Ovary (tissue), 3 donors: ENCODE measurements around the gene YBX2.

Source experiments
- EP300 ChIP-seq: sonication (generic); formaldehyde crosslinking; IDR thresholded peaks from one replicate; pipeline ENCODE4 v1.6.1; 2017; ENCODE audit warnings: antibody characterized with exemption
- POLR2A ChIP-seq: fragments of 450-650 bp; IDR thresholded peaks from one replicate; pipeline ENCODE4 v1.6.1; 2017; ENCODE audit warnings: antibody characterized with exemption, mild to moderate bottlenecking, moderate library complexity
- TF ChIP-seq, protein P1 (sequence below), 3 donors: fragments of 450-650 bp in 2 of 3; fragments of 200-600 bp in 1 of 3; IDR thresholded peaks; one replicate each; pipeline versions ENCODE4 v1.5.1 to v1.8.0; 2016 to 2022; ENCODE audit warnings: antibody characterized with exemption in 3 of 3, mild to moderate bottlenecking in 1 of 3
- donor health status: DM: no; HTN: no; CAD: no.

- TF ChIP-seq, protein P1, sequence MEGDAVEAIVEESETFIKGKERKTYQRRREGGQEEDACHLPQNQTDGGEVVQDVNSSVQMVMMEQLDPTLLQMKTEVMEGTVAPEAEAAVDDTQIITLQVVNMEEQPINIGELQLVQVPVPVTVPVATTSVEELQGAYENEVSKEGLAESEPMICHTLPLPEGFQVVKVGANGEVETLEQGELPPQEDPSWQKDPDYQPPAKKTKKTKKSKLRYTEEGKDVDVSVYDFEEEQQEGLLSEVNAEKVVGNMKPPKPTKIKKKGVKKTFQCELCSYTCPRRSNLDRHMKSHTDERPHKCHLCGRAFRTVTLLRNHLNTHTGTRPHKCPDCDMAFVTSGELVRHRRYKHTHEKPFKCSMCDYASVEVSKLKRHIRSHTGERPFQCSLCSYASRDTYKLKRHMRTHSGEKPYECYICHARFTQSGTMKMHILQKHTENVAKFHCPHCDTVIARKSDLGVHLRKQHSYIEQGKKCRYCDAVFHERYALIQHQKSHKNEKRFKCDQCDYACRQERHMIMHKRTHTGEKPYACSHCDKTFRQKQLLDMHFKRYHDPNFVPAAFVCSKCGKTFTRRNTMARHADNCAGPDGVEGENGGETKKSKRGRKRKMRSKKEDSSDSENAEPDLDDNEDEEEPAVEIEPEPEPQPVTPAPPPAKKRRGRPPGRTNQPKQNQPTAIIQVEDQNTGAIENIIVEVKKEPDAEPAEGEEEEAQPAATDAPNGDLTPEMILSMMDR (IDR thresholded peaks at IDR 0.05): no peak
- TF ChIP-seq POLR2A (no peak), EP300 (no peak)
These were observed 35.5 kb downstream of the YBX2 start for GRCh38 chr17:7258731-7259554.
